HL-60 (cell line): ENCODE measurements around the gene NPHP4.
"Not testable (repeated sequence)": the region's sequence is repeated elsewhere in the genome, so short reads cannot be mapped to it uniquely, and the experiment has no call there.

Experiments used
- DNase-seq, 2 experiments: peaks; one replicate each; pipeline ENCODE4 v3.0.0-alpha.2; 2010 to 2020; ENCODE audit warnings: low read depth in 1 of 2, low spot score in 1 of 2
- H3K27ac ChIP-seq: fragments of 250-450 bp; sonication (Bioruptor Pico); replicated peaks from 2 replicates; pipeline ENCODE4 v1.5.1; 2020; ENCODE audit warnings: mild to moderate bottlenecking, moderate library complexity
- H3K27me3 ChIP-seq: fragments of 250-450 bp; sonication (Bioruptor Pico); 2 replicates; pipeline ENCODE4 v1.5.1; 2021; ENCODE audit warnings: mild to moderate bottlenecking, moderate library complexity; ENCODE audit not compliant: insufficient read depth, poor library complexity, severe bottlenecking
- H3K4me3 ChIP-seq: replicated peaks from 2 replicates; pipeline ENCODE4 v1.5.1; 2011; ENCODE audit warnings: mild to moderate bottlenecking, control low read depth, low read length; ENCODE audit not compliant: insufficient read depth
- GABPA ChIP-seq: IDR thresholded peaks from 2 replicates; pipeline ENCODE4 v1.6.1; 2012; ENCODE audit warnings: low read depth
- POLR2AphosphoS5 ChIP-seq: IDR thresholded peaks from 2 replicates; pipeline ENCODE4 v1.6.1; 2012; ENCODE audit warnings: low read depth
- SPI1 ChIP-seq: IDR thresholded peaks from 2 replicates; pipeline ENCODE4 v1.6.1; 2012; ENCODE audit warnings: low read depth, mild to moderate bottlenecking, borderline replicate concordance
- TF ChIP-seq, protein P1 (sequence below): IDR thresholded peaks from one replicate; pipeline ENCODE4 v1.5.1; 2011; ENCODE audit warnings: low read length, control low read depth, inconsistent platforms; ENCODE audit not compliant: insufficient read depth
- TF ChIP-seq, protein P2 (sequence below): IDR thresholded peaks from 2 replicates; pipeline ENCODE4 v1.6.1; 2012; ENCODE audit warnings: low read depth; ENCODE audit not compliant: insufficient replicate concordance

The NPHP4 gene

DNA sequence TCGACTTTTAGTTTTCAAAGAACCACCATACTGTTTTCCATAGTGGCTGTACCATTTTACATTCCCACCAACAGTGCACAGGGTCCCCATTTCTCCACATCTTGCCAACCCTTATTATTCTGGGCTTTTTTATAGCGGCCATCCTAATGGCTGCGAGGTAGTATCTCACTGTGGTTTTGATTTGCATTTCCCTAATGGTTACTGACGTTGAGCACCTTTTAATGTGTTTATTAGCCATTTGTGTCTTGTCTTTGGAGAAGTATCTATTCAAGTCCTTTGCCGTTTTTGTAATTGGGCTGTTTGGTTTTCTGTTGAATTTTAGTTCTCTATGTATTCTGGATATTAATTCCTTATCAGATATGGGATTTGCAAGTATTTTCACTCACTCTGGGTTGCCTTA, 31.1 kb upstream of the NPHP4 start:
- H3K27ac ChIP-seq: no peak overlapping the region
- H3K4me3 ChIP-seq: no peak overlapping the region
- H3K27me3 ChIP-seq: no peaks in the 10 kb centered on the region
- DNase-seq: no peak
- TF ChIP-seq, protein P1, sequence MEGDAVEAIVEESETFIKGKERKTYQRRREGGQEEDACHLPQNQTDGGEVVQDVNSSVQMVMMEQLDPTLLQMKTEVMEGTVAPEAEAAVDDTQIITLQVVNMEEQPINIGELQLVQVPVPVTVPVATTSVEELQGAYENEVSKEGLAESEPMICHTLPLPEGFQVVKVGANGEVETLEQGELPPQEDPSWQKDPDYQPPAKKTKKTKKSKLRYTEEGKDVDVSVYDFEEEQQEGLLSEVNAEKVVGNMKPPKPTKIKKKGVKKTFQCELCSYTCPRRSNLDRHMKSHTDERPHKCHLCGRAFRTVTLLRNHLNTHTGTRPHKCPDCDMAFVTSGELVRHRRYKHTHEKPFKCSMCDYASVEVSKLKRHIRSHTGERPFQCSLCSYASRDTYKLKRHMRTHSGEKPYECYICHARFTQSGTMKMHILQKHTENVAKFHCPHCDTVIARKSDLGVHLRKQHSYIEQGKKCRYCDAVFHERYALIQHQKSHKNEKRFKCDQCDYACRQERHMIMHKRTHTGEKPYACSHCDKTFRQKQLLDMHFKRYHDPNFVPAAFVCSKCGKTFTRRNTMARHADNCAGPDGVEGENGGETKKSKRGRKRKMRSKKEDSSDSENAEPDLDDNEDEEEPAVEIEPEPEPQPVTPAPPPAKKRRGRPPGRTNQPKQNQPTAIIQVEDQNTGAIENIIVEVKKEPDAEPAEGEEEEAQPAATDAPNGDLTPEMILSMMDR: no peak
- TF ChIP-seq, protein P2, sequence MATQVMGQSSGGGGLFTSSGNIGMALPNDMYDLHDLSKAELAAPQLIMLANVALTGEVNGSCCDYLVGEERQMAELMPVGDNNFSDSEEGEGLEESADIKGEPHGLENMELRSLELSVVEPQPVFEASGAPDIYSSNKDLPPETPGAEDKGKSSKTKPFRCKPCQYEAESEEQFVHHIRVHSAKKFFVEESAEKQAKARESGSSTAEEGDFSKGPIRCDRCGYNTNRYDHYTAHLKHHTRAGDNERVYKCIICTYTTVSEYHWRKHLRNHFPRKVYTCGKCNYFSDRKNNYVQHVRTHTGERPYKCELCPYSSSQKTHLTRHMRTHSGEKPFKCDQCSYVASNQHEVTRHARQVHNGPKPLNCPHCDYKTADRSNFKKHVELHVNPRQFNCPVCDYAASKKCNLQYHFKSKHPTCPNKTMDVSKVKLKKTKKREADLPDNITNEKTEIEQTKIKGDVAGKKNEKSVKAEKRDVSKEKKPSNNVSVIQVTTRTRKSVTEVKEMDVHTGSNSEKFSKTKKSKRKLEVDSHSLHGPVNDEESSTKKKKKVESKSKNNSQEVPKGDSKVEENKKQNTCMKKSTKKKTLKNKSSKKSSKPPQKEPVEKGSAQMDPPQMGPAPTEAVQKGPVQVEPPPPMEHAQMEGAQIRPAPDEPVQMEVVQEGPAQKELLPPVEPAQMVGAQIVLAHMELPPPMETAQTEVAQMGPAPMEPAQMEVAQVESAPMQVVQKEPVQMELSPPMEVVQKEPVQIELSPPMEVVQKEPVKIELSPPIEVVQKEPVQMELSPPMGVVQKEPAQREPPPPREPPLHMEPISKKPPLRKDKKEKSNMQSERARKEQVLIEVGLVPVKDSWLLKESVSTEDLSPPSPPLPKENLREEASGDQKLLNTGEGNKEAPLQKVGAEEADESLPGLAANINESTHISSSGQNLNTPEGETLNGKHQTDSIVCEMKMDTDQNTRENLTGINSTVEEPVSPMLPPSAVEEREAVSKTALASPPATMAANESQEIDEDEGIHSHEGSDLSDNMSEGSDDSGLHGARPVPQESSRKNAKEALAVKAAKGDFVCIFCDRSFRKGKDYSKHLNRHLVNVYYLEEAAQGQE: no peak
- TF ChIP-seq POLR2AphosphoS5 (no peak), GABPA (no peak), SPI1 (no peak)

DNA sequence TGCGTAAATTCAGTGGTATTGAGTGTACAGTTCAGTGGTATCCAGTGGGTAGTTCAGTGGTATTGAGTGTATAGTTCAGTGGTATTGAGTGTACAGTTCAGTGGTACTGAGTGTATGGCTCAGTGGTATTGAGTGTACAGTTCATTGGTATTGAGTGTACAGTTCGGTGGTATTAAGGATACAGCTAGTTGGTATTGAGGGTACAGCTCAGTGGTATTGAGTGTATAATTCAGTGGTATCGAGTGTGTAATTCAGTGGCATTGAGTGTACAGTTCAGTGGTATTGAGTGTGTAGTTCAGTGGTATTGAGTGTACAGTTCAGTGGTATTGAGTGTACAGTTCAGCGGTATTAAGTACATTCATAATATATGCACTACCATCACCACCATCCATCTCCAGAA, 30.0 kb upstream of the NPHP4 start:
- DNase-seq: no peak
- no peak overlapping the region for H3K4me3 ChIP-seq
- TF ChIP-seq, protein P2: no peak
- TF ChIP-seq SPI1 (no peak), POLR2AphosphoS5 (no peak), GABPA (no peak)
- TF ChIP-seq, protein P1: no peak
- H3K27ac ChIP-seq: no peak overlapping the region
- H3K27me3 ChIP-seq: no peaks in the 10 kb centered on the region

DNA sequence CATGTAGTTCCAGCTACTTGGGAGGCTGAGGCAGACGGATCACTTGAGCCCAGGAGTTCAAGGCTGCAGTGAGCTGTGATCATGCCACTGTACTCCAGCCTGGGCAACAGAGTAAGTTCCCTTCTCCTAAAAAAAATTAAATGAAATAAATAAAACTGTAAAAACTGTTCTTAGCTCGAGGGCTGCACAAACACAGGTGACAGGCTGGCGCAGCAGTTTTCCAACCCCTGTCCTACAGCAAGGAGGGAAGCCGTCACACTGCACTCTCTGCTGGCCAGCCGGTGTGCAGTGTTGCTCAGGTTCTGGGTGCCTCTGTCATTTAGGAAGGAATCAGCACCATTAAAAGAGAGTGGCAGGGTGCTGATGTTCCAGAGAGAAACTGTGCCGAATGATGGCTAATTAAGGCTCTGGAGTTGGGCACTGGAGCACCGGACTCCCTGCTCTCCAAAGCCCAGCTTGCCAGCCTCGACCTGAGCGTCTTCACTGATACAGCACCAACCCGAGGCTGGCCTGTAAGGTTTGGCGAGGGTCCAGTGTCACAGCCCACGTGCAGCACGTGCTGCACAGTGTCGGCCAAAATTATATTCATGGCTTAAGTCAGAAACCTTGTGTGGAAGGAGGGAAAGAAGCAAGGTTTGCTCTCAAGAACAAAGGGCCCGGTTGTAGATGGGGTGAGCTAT, 27.1 kb upstream of the NPHP4 start:
- Histone ChIP-seq H3K27ac (no peak overlapping the region), H3K27me3 (no peaks in the 10 kb centered on the region), H3K4me3 (no peak overlapping the region)
- no peak for DNase-seq
- TF ChIP-seq, protein P2: no peak
- TF ChIP-seq SPI1 (no peak), GABPA (no peak), POLR2AphosphoS5 (no peak)
- TF ChIP-seq, protein P1: no peak

DNA sequence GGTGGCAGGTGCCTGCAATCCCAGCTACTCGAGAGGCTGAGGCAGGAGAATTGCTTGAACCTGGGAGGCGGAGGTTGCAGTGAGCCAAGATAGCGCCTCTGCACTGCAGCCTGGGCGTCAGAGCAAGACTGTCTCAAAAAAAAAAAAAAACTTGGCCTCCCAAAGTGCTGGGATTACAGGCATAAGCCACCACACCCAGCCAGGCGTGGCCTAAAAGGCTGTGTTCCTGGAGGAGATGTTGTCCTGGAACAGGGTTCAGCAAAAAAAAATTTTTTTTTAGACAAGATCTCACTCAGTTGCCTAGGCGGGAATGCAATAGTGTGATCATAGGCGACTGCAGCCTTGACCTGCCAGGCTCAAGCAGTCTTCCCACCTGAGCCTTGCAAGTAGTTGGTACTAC, 25.4 kb upstream of the NPHP4 start:
- H3K27ac ChIP-seq, H3K27me3 ChIP-seq, DNase-seq, H3K4me3 ChIP-seq: not testable (repeated sequence)
